ENCODE data around the gene ZC3H18. TPM values are rescaled to one million over a fixed set of nuclear protein-coding genes. Genes with fewer than 3 reads are reported as not detected.

ZC3H18 gene
- total and polyA plus RNA-seq, 10 of the 15 experiments (the other 5 are each of a cell fraction or from before 2014, with no cell fraction given): 1.0 to 58.3 (median 22.4) TPM

GRCh38 chr16:88531346-88531745 lies 38.9 kb upstream of the ZC3H18 start:
- no TSS peak for BruUV-seq (replicated peaks)
- CTCF ChIA-PET: no interaction called here
- no peak for TF ChIP-seq TCF3 (IDR thresholded peaks at IDR 0.05; ENCODE audit: borderline replicate concordance, insufficient read depth, low read depth, low read length)
- no peak for TF ChIP-seq USF2 (IDR thresholded peaks at IDR 0.05; ENCODE audit: borderline replicate concordance, low read depth, low read length)
- TF ChIP-seq USF1 (IDR thresholded peaks at IDR 0.05; ENCODE audit: borderline replicate concordance, extremely low read length, insufficient read depth, low read depth, low read length): no peak
- no peak for TF ChIP-seq MXI1 (IDR thresholded peaks at IDR 0.05; ENCODE audit: low read depth, low read length)
- TF ChIP-seq DPF2 (IDR thresholded peaks at IDR 0.05): no peak
- no peak for TF ChIP-seq SKIL (IDR thresholded peaks at IDR 0.05; ENCODE audit: low read depth, poor library complexity, severe bottlenecking)
- TF ChIP-seq RUNX3 (IDR thresholded peaks at IDR 0.05; ENCODE audit: low read length): no peak
- TF ChIP-seq ZBTB33 (IDR thresholded peaks at IDR 0.05): no peak
- TF ChIP-seq CBX5 (IDR thresholded peaks at IDR 0.05; ENCODE audit: low read depth): no peak
- TF ChIP-seq ZBTB4 (CRISPR knock-in tag; IDR thresholded peaks at IDR 0.05): no peak
- no peak for TF ChIP-seq TBL1XR1 (IDR thresholded peaks at IDR 0.05; ENCODE audit: low read depth, low read length)
- no peak for TF ChIP-seq BCL3 (IDR thresholded peaks at IDR 0.05; ENCODE audit: borderline replicate concordance, insufficient read depth, low read depth, low read length, poor library complexity, severe bottlenecking)

More at GRCh38 chr16:88531346-88531745, 38.9 kb upstream of the ZC3H18 start:
- Histone ChIP-seq H3K27ac (ENCODE audit: control insufficient read depth, insufficient read depth) (no peak overlapping the region), H3K4me2 (ENCODE audit: control insufficient read depth, insufficient read depth) (no peak overlapping the region), H3K27me3 (replicated peaks in 1 of 2; ENCODE audit: control insufficient read depth in 2 of 2, insufficient read depth in 2 of 2, low read length in 1 of 2) (no peaks in the 10 kb centered on the region), H3K79me2 (ENCODE audit: control insufficient read depth, insufficient read depth, low read length) (peaks cover 4% of the 10 kb centered on the region; the same call in 1 of the 2 replicates), H4K20me1 (ENCODE audit: control insufficient read depth, insufficient read depth) (no peaks in the 10 kb centered on the region), H2AFZ (ENCODE audit: control insufficient read depth, low read depth, low read length) (no peak overlapping the region), H3K9me3 (replicated peaks; ENCODE audit: control insufficient read depth, insufficient read depth, low read length) (no peaks in the 10 kb centered on the region), H3K4me1 (ENCODE audit: control insufficient read depth, insufficient read depth, low read length) (peaks cover 5% of the 10 kb centered on the region), H3K36me3 (ENCODE audit: control insufficient read depth in 2 of 2, insufficient read depth in 2 of 2, low read length in 1 of 2) (no peaks in the 10 kb centered on the region), H3K9ac (ENCODE audit: control insufficient read depth, insufficient read depth, low read length) (no peak overlapping the region), H3K4me3 (no peak overlapping the region)
- in situ Hi-C loops (cut with MboI) (loop anchor here (5.0 kb wide), 1 partner anchor 74 kb away; no protein-coding TSS in a partner anchor), intact Hi-C loops (cut with micrococcal nuclease; ENCODE audit: unreplicated experiment) (no loop called here)
- DNase-seq (ENCODE audit: low read depth, low spot score) (no peak), ATAC-seq (no peak), FAIRE-seq (no peak)
- RAD21 ChIA-PET (ENCODE audit: unreplicated experiment): no interaction called here
- SMC1A ChIA-PET (ENCODE audit: uncharacterized antibody, unreplicated experiment): no interaction called here
- 26% methylated on average over 12 of the region's 12 CpGs for WGBS (ENCODE audit: insufficient coverage, insufficient replicate concordance, low lambda C conversion rate, missing lambda C conversion rate)
- POLR2A ChIA-PET: no interaction called here

Measured in GM12878 (cell line).